Measurements from ENCODE around the gene COL4A1.

COL4A1 gene

GRCh38 chr13:110347088-110347487 is 40.1 kb upstream of the COL4A1 start:
- no peak overlapping the region for H3K4me3 ChIP-seq (ENCODE audit: low read depth, low read length)
- TF ChIP-seq CTCF (IDR thresholded peaks at IDR 0.05; ENCODE audit: control insufficient read depth, extremely low read depth, insufficient read depth): no peak
- DNase-seq (ENCODE audit: low read depth): no peak

DNA sequence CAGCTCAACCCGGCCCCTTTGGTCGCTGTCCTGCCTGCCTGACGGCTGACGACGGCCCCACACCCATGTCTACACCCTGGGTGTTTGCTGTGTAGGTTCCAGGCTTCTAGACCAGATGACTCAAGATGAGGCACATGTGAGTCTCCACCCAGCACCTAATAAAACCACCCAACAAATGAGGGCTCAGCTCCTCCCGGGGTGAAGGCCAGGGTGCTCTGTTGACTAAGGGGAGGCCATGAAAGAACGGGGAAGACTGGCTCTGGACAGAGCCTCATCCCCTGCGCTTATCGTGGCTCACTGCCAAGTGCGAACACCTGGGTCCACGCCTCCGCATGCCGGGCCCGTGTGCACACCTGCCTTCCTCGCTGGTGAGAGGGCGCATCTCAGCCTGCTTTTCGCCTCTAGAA is 39.7 kb upstream of the COL4A1 start:
- H3K4me3 ChIP-seq (ENCODE audit: low read depth, low read length): no peak overlapping the region
- no peak for DNase-seq (ENCODE audit: low read depth)
- no peak for TF ChIP-seq CTCF (IDR thresholded peaks at IDR 0.05; ENCODE audit: control insufficient read depth, extremely low read depth, insufficient read depth)

DNA sequence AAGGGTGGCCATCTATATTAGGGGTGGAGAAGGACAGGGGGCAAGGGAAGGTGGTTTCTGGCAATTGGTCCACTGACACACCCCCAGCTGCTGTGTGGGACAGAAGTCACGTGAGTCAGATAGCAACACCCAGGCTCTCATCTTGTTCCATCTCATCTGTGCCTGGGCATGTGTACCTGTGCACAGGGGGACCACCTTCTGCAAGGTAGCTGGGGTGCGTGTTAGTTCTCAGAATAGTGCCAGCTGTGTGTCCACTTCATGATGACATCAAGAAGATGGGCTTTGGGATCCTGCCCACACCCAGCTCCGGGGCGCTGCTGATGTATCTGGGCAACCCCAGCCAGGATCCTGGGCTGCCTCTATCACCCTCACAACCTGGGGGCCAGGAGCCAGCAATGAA is 38.7 kb upstream of the COL4A1 start:
- no peak for TF ChIP-seq CTCF (IDR thresholded peaks at IDR 0.05; ENCODE audit: control insufficient read depth, extremely low read depth, insufficient read depth)
- no peak for DNase-seq (ENCODE audit: low read depth)
- H3K4me3 ChIP-seq (ENCODE audit: low read depth, low read length): no peak overlapping the region

- H3K4me3 ChIP-seq (ENCODE audit: low read depth, low read length): no peak overlapping the region
- no peak for TF ChIP-seq CTCF (IDR thresholded peaks at IDR 0.05; ENCODE audit: control insufficient read depth, extremely low read depth, insufficient read depth)
- no peak for DNase-seq (ENCODE audit: low read depth)
Measured at GRCh38 chr13:110345266-110345665, 38.3 kb upstream of the COL4A1 start.

DNA sequence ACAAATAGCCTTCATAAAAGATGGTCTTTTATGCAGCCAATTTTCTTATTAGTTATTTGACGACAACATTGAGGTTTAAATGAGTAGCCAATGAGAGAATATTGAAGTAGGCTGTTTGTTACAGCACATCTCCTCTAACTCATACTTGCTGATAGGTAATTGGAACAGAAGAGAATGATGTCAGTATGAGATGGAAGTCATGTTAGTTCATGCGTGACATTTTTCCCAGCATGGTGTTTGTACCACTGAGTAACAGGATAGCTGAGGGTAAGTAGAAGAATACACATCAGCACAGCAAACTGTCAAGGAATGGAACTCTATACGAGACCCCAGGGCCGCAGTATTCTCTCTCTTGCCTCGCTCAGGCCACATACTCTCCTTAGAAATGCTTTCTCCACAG is 37.4 kb upstream of the COL4A1 start:
- no peak overlapping the region for H3K4me3 ChIP-seq (ENCODE audit: low read depth, low read length)
- no peak for TF ChIP-seq CTCF (IDR thresholded peaks at IDR 0.05; ENCODE audit: control insufficient read depth, extremely low read depth, insufficient read depth)
- DNase-seq (ENCODE audit: low read depth): no peak

GRCh38 chr13:110343241-110343865 is 36.4 kb upstream of the COL4A1 start:
- TF ChIP-seq CTCF (IDR thresholded peaks at IDR 0.05; ENCODE audit: control insufficient read depth, extremely low read depth, insufficient read depth): no peak
- DNase-seq (ENCODE audit: low read depth): no peak
- no peak overlapping the region for H3K4me3 ChIP-seq (ENCODE audit: low read depth, low read length)

DNA sequence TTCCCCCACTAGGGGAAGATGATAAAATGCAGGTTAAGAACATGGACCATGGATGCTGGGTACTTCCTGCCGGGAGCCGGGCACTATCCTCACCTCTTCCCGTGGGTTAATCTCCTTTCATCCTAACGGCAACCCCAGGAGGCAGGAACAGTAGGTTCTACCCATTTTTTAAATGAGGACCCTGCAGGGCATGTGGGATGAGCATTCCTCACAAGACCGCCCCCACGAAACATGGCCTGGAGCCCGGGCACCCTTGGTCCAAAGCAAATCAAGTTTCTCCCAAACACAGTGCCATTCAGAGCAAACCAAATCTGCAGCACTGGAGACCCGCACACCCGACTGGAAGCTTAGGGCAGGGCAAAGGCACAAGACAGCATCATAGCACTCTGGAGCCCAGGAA is 35.5 kb upstream of the COL4A1 start:
- no peak for DNase-seq (ENCODE audit: low read depth)
- no peak overlapping the region for H3K4me3 ChIP-seq (ENCODE audit: low read depth, low read length)
- no peak for TF ChIP-seq CTCF (IDR thresholded peaks at IDR 0.05; ENCODE audit: control insufficient read depth, extremely low read depth, insufficient read depth)
